Fibroblast of mammary gland (primary cell): Measurements from ENCODE around the gene LGALSL.

Source experiments
- DNase-seq: peaks from one replicate; pipeline ENCODE4 v3.0.0-alpha.2; 2010; ENCODE audit warnings: low read depth
- H3K4me3 ChIP-seq: 2 replicates; pipeline ENCODE4 v1.5.1; 2011; ENCODE audit warnings: low read depth, mild to moderate bottlenecking, low read length, moderate library complexity; ENCODE audit not compliant: control insufficient read depth
- CTCF ChIP-seq: conservative IDR thresholded peaks from 2 replicates; pipeline ENCODE4 v1.5.1; 2011; ENCODE audit warnings: low read depth, low read length, inconsistent platforms; ENCODE audit not compliant: control insufficient read depth, insufficient read depth

The LGALSL gene

GRCh38 chr2:64453770-64454385 is at the start of gene LGALSL:
TSS of gene LGALSL (plus strand) at chr2:64454162. CDS start at chr2:64454546, 384 bp downstream.
- DNase-seq, result peak; percentile 28
- no peak for TF ChIP-seq CTCF

GRCh38 chr2:64404743-64405142 is 49.2 kb upstream of the LGALSL start:
- peak; percentile 49 for DNase-seq
- H3K4me3 ChIP-seq, result no peak overlapping the region

More at GRCh38 chr2:64453770-64454385, at the start of gene LGALSL:
- peak within 1 kb of the TSS; percentile 49 for H3K4me3 ChIP-seq

GRCh38 chr2:64405581-64406406 is 48.2 kb upstream of the LGALSL start:
- TF ChIP-seq CTCF, result no peak
- no peak overlapping the region for H3K4me3 ChIP-seq
- DNase-seq, result peak; percentile 97

More at GRCh38 chr2:64404743-64405142, 49.2 kb upstream of the LGALSL start:
- TF ChIP-seq CTCF, result no peak

GRCh38 chr2:64406407-64406774 is 47.6 kb upstream of the LGALSL start:
- no peak for TF ChIP-seq CTCF
- no peak for DNase-seq
- H3K4me3 ChIP-seq, result no peak overlapping the region

- no peak for DNase-seq
- TF ChIP-seq CTCF, result no peak
- H3K4me3 ChIP-seq, result no peak overlapping the region
These were observed 45.9 kb upstream of the LGALSL start for GRCh38 chr2:64408031-64408430.

GRCh38 chr2:64410671-64411070 is 43.3 kb upstream of the LGALSL start:
- no peak overlapping the region for H3K4me3 ChIP-seq
- DNase-seq, result no peak
- TF ChIP-seq CTCF, result no peak
